ENCODE measurements around the gene TIMM17A.
"Not testable (repeated sequence)": the region's sequence is repeated elsewhere in the genome, so short reads cannot be mapped to it uniquely, and the experiment has no call there.

The TIMM17A gene

DNA sequence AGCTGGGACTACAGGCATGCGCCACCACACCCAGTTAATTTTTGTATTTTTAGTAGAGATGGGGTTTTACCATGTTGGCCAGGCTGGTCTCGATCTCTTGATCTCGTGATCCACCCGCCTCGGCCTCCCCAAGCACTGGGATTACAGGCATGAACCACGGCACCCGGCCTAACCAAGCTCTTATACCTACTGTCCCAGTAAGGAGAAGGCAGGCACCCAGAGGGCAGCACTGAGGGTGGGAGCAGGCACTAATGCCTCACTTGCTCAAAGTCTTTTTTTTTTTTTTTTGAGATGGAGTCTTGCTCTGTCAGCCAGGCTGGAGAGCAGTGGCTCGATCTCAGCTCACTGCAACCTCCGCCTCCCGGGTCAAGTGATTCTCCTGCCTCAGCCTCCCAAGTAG is 15.0 kb upstream of the TIMM17A start:
- FAIRE-seq: not testable (repeated sequence)

DNA sequence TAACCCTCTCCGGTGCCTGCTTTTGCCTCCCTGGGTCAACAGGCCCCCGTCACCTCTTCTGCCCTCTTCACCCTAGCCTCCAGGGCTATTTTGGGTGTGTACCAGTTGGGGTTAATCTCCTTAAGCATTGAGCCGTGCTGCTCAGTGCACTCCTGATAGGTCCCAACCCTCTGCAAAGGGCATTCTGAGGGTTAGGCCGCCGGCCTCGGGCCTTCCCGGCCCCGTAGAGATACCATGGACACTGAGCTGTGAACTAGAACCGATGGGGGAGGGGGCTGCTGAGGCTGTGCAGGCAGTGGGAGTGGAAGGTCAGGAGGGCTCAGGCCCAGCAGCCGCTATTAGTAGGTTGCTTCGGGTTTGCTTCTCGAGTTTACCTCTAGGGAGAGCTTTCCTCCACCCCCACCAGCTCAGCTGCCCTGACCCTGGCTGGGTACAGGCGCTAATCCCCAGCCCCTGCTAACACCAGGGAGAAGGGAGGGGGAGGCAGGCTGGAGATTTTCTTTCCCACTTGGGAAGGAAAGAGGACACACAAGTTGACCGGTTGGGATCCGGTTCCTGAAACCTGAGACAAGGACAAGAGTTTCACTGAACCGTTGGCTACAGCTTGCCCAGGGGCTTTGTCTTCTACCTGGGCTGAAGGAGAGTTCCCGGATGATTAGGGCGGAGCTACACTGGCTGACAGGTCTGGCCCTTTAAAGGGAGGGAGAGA is 13.7 kb upstream of the TIMM17A start:
- FAIRE-seq: no peak

DNA sequence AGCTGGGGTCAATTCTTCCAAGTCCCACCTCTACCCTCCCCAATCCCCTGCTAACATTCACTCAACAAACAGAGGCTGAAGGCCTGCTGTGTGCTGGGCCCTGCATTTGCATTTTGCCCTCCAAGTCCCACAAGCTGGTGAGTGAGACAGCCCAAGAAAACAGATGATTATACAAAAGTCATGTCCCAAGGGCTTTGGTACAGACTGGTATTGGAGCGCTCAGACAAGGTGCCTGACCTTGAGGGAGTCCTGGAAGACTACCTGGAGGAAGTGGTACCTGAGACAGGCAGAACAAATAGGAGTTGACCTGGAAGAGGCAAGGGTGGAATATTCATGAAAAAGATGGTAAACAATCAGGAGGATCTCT is 13.2 kb upstream of the TIMM17A start:
- no peak for FAIRE-seq

GRCh38 chr1:201944002-201944401 is 11.3 kb upstream of the TIMM17A start:
- no peak for FAIRE-seq

DNA sequence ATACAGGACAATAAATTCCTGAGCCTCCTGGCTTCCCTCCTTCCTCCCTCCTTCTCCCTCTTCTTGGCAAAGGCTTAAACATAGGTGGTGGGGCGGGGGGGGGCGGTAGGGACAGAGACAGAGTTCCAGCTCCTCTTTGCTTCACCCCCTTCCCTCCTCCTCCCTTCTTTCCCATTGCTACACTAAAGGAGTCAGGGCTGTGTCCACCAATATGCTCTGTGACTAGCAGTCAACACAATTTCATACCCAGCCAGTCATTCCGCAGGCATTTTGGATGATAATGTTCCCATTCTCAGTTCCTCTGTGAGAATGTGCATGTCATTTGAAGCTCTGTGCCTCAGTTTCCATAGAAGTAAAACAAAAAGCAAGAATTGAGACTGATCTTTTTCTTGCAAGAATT is 10.7 kb upstream of the TIMM17A start:
- FAIRE-seq: no peak

GRCh38 chr1:201945157-201945556 is 10.1 kb upstream of the TIMM17A start:
- FAIRE-seq: no peak

DNA sequence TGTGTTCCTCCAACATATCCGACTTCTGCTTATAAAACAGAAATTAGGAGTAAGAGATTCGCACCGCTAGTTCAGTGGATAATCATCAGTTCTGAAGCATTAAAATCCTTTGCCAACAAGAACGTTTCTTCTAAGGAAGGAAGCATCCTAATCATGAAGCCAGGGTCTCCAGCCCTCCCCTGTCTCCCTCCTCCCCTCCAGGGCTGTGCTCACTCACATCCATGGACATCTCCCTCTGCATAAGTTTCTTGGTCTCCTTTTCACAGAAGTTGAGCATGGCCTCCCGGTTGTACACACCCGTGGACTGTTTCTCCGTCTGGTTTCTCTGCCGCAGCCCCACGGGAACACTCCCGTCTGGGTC is 9.5 kb upstream of the TIMM17A start:
- no peak for FAIRE-seq

DNA sequence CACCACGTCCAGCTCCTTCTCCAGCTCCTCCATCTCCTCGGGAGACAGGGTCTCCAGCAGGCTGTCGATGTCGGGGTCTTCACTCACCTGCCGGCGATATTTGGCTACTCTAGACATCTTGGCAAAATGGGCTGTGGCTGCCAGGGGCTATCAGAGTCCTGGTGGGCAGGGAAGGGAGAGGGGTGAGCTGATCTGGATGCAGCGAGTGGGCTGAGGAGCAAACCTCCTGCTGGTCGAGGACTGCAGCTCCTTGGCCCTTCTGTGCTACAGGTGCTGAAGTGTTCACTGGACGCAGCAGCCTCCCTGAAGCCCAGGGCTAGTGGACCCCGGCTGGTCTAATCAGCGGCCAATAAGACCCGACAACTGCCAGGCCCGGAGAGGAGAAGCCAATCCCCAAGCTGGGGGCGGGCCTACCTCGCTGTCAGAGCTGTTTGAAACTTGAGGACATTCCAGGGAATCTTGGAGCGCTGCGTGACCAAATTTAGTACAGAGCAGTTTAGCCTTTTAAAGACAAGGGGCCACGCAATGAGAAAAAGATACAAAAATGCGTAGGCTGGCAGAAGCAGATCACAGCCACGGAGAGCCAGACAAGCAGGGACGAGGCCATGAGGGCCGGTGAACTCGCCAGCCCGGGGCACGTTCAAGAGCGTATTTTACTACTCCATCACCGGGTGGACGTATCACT is 8.9 kb upstream of the TIMM17A start, which contains the start of gene LMOD1:
Gene LMOD1 (minus strand): TSS at position 325 of the 685 bp plus-strand sequence. CDS start 208 bp downstream, at position 117.
- no peak for FAIRE-seq

DNA sequence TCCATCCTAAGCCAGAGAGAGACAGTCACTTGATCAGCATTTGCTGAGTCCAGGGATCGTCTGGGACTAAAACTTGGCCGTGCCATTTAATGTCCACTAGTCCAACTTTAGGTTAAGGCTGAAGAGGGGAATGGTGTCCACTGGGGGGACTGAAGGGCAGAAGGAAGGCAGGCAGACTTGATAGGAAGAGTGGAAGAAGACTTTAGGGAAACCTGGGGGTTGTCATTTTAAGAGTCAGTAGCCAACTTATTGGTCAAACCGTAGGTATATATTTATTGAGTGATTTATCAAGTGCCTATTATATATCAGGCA is 7.7 kb upstream of the TIMM17A start:
- FAIRE-seq: no peak

GRCh38 chr1:201949491-201949890 is 5.8 kb upstream of the TIMM17A start:
- FAIRE-seq: no peak

GRCh38 chr1:201954263-201955008 is 867 bp upstream of the TIMM17A start:
- FAIRE-seq: no peak

DNA sequence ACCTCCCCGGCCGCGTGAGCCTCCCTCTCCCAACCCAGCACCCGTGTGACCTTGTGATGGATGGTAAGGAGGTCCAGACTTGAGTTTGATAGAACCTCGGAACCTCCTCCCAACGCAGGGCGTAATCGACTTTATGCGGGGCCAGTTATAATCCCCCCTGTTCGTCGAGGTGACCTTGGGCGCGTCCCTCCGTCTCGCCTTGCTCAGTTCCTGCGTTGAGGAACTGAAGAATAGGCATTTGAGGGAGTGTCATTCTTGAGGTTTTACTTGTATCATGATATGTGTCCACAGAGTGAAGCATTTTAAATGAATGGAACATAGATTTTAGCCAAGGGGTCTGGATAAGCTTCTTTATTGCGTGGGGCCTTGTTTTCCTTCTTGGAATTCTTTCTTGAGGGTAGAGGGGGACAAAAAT is 433 bp downstream of the TIMM17A start:
- no peak for FAIRE-seq

- FAIRE-seq: no peak
Observed at GRCh38 chr1:201958348-201958747, 3.0 kb downstream of the TIMM17A start.

GRCh38 chr1:201962382-201962781 is 7.1 kb downstream of the TIMM17A start:
- FAIRE-seq: not testable (repeated sequence)

- no peak for FAIRE-seq
Observed at GRCh38 chr1:201964261-201964660, 9.0 kb downstream of the TIMM17A start.

DNA sequence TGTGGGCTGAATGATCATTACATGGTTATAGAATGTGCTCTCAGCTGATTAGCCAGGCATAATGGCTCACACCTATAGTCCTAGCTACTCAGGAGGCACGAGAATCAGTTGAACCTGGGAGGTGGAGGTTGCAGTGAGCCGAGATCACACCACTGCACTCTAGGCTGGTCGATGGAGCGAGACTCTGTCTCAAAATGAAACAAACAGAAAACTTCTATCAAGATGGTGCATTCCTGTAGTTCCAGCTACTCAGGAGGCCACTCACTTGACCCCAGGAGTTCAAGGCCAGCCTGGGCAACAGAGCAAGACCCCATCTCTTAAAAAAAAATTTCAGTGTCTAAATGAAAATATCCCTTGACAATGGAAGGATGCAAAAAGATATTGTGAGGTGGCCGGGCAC is 10.9 kb downstream of the TIMM17A start:
- FAIRE-seq: no peak

- no peak for FAIRE-seq
Observed at GRCh38 chr1:201968202-201968925, 13.1 kb downstream of the TIMM17A start.

- FAIRE-seq: no peak
Observed at GRCh38 chr1:201970334-201971159, 15.2 kb downstream of the TIMM17A start.

GRCh38 chr1:201982082-201982622 is 26.8 kb downstream of the TIMM17A start:
- no peak for FAIRE-seq

DNA sequence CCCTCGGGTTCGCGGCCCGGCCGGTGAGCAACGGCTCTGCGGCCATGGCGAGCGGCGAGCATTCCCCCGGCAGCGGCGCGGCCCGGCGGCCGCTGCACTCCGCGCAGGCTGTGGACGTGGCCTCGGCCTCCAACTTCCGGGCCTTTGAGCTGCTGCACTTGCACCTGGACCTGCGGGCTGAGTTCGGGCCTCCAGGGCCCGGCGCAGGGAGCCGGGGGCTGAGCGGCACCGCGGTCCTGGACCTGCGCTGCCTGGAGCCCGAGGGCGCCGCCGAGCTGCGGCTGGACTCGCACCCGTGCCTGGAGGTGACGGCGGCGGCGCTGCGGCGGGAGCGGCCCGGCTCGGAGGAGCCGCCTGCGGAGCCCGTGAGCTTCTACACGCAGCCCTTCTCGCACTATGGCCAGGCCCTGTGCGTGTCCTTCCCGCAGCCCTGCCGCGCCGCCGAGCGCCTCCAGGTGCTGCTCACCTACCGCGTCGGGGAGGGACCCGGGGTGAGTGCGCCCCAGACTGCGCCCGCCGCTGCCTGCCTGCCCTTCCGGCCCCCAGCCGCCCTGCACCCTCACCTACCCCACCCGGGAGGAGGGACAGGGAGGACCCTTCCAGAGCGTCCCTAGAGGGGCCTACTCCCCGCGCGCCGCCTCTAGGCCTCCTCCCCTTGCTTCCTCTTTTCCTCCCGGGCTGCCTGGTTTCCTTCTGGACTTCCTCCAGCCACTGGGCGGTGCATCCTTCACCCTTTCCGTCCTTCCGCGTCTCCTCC is 27.5 kb downstream of the TIMM17A start, which contains the start of gene RNPEP:
Gene RNPEP (plus strand): TSS at position 26 of the 757 bp plus-strand sequence. CDS start 19 bp downstream, at position 45.
- no peak for FAIRE-seq

GRCh38 chr1:201983380-201983805 is 28.1 kb downstream of the TIMM17A start:
- no peak for FAIRE-seq

All from colon (tissue), 2 donors.